HL-60 (cell line): Measurements from ENCODE around the gene RASGRP2.

Source experiments
- DNase-seq, 2 experiments: peaks; one replicate each; pipeline ENCODE4 v3.0.0-alpha.2; 2010 to 2020; ENCODE audit warnings: low read depth in 1 of 2, low spot score in 1 of 2
- H3K27ac ChIP-seq: fragments of 250-450 bp; sonication (Bioruptor Pico); replicated peaks from 2 replicates; pipeline ENCODE4 v1.5.1; 2020; ENCODE audit warnings: mild to moderate bottlenecking, moderate library complexity
- H3K27me3 ChIP-seq: fragments of 250-450 bp; sonication (Bioruptor Pico); 2 replicates; pipeline ENCODE4 v1.5.1; 2021; ENCODE audit warnings: mild to moderate bottlenecking, moderate library complexity; ENCODE audit not compliant: insufficient read depth, poor library complexity, severe bottlenecking
- H3K4me3 ChIP-seq: replicated peaks from 2 replicates; pipeline ENCODE4 v1.5.1; 2011; ENCODE audit warnings: mild to moderate bottlenecking, control low read depth, low read length; ENCODE audit not compliant: insufficient read depth
- CTCF ChIP-seq: IDR thresholded peaks from one replicate; pipeline ENCODE4 v1.5.1; 2011; ENCODE audit warnings: low read length, control low read depth, inconsistent platforms; ENCODE audit not compliant: insufficient read depth
- GABPA ChIP-seq: IDR thresholded peaks from 2 replicates; pipeline ENCODE4 v1.6.1; 2012; ENCODE audit warnings: low read depth
- POLR2AphosphoS5 ChIP-seq: IDR thresholded peaks from 2 replicates; pipeline ENCODE4 v1.6.1; 2012; ENCODE audit warnings: low read depth
- REST ChIP-seq: IDR thresholded peaks from 2 replicates; pipeline ENCODE4 v1.6.1; 2012; ENCODE audit warnings: low read depth; ENCODE audit not compliant: insufficient replicate concordance
- SPI1 ChIP-seq: IDR thresholded peaks from 2 replicates; pipeline ENCODE4 v1.6.1; 2012; ENCODE audit warnings: low read depth, mild to moderate bottlenecking, borderline replicate concordance

The RASGRP2 gene

GRCh38 chr11:64753019-64753379, 9.1 kb upstream of the RASGRP2 start:
- Histone ChIP-seq H3K4me3 (no peak overlapping the region), H3K27me3 (no peaks in the 10 kb centered on the region), H3K27ac (no peak overlapping the region)
- no peak for DNase-seq
- TF ChIP-seq GABPA (no peak), SPI1 (no peak), CTCF (no peak), POLR2AphosphoS5 (no peak), REST (no peak)

GRCh38 chr11:64752175-64752970, 8.4 kb upstream of the RASGRP2 start:
- Histone ChIP-seq H3K27me3 (no peaks in the 10 kb centered on the region), H3K4me3 (no peak overlapping the region), H3K27ac (no peak overlapping the region)
- DNase-seq, result no peak
- no peak for TF ChIP-seq GABPA
- no peak for TF ChIP-seq SPI1
- no peak for TF ChIP-seq POLR2AphosphoS5
- TF ChIP-seq CTCF, result no peak
- TF ChIP-seq REST, result no peak

GRCh38 chr11:64751580-64751979, 7.6 kb upstream of the RASGRP2 start:
- TF ChIP-seq POLR2AphosphoS5, result no peak
- no peak for TF ChIP-seq REST
- TF ChIP-seq GABPA, result no peak
- TF ChIP-seq CTCF, result no peak
- TF ChIP-seq SPI1, result no peak
- Histone ChIP-seq H3K4me3 (no peak overlapping the region), H3K27me3 (no peaks in the 10 kb centered on the region), H3K27ac (no peak overlapping the region)
- DNase-seq, result no peak
